ENCODE results near the gene C7orf25.
"Not testable (repeated sequence)": the region's sequence is repeated elsewhere in the genome, so short reads cannot be mapped to it uniquely, and the experiment has no call there.

C7orf25 gene

DNA sequence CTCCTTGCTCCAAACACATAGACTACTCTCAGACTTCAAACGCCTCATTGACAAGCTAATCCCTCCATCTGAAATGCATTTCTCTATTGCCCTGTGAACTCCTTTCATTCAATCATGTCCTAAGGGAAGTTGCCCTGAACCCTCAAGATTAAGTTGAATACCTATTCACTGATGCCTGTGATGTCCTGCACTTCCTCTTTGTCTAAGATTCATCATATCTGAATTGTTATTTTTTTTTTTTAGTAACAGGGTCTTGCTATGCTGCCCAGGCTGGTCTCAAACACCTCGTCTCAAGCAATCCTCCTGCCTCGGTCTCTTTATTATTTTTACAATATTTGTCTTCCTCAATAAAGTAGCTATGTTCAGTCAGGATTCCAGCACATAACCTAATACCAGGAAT is 16.9 kb upstream of the C7orf25 start:
- DNase-seq: no peak

DNA sequence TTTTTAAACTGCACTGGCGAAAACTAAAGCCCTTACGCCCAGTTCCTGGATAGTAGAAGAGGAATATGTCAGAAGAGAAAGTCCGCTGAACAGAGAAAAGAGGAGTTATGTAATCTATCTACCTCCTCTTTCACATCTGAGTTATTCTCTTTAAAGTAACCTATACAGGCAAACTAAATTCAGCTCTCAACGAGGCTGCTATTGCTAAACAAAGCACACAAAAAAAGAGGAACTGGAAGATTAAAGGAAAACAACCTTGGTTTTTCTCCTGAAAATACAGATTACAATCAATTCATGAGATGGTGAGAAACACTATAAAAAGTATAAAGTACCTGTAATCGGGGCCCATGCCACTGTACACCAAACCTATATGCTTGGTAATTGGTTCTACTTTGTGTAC is 14.3 kb upstream of the C7orf25 start:
- DNase-seq: no peak

DNA sequence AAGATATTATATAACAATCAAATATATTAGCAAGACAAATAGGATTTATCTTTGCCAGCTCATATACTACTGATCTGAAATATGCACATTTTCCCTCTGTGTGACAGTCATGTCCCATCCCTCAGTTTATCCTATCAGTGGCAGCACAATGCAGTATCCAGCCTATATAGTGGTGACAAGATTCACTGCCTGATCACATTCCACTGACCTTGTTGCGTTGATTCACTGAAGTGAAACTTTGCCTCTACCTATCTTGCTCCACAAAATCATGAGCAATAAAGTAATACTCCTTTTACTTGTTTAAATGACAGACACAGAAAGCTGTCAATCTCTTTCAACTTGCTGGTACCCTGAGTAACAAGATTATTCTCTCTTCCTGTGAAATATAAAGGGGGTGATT is 13.8 kb upstream of the C7orf25 start:
- DNase-seq: no peak

DNA sequence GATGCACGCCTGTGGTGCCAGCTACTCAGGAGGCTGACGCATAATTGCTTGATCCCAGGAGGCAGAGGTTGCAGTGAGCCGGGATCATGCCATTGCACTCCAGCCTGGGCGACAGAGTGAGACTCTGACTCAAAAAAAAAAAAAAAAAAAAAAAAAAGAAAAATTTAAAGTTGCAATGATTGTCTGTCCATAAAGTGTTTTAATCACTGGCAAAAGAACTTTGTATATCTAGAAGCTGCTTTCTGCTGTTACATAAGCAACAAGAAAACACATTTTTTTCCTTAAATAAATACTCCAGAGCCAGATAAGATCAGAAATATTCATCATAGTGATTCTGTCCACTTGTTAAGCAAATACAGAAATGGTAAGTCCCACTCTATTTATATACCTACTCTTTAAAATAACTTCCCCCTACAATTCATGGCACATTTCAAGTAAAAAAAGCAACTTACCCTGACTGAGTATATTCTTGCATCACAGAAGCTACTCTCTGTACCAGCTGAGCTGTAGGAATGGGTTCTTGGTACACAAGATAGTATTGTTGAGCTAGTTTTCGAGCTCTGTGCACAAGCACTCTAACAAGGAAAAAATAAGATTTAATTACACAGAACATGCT is 12.5 kb upstream of the C7orf25 start:
- no peak for DNase-seq

DNA sequence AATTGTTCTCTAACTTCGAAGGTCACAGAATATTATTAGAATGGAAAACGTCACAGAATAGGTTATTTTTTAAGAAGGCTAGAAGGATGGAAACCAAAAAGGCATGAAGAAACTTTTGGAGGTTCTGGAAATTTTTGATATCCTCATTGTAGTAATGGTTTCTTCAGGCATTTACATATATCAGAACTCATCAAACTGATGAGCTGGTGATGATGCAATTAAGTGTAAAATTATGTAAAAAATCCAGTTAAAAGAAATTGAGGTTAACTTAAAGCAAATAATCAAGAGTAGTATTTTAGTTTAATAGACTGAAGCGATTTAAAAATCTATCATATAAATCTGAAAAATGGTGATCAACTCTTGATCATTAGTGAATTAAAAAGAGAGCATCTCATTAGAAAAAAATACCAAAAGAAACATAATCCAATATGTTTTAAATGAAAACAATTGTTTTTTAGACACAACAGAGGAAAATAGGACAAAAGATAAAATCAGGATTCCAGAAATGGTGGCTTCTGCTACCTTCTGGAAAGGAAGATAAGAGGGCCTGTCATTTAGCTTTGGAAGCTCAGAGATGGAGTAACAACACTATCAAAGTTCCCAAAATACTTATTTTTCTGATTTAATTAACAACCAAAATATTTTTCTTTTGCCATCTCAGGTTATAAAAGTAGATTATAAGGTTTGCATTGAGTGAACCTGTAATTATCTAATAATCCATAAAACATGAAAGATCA is 10.3 kb upstream of the C7orf25 start:
- no peak for DNase-seq

DNA sequence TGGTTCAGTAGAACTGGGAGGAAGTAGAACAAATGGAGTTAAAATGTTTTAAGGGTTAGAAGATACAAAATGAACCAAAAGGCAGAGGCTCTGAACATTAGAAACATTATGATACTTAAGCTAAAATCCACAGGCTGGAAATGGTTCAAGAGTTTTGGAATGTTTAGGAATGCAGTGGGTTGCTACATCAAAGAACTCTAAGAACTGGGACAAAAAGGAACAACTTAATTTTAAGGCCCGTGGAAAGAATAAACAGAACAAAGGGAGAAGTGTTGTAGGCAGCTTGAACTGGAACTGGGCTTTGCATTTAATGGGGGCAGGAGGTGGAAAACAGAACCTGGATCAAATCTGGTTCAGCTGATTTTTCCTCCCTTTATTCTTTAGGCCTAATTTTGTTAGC is 3.5 kb upstream of the C7orf25 start:
- no peak for DNase-seq

DNA sequence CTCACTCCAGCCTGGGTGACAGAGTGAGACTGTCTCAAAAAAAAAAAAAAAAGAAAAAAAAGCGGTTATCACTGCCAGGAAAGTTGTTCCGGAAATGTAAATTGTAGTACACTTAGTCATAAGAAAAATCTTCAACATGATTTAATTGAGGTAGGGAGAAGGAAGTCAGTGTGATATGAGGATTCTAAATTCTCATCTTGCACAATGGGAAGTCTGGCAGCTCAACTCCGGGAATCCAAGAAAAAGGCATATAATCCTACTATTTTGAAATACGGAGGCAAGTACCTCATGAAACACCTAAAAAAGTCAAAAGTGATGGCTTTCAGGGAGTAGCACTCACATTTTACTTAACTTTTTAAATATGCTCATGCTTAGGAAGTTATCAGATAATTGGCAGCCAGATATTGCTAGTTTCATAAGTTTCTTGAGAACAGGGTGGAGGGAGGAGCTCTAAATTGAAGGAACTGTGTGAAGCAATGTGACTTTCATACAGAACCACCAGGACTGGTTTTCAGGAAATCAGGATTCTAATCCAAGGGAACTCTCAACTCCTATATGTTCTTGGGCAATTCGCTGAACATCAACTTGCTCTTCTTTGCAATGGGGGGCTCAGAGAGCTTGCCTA is 2.7 kb upstream of the C7orf25 start:
- no peak for DNase-seq

DNA sequence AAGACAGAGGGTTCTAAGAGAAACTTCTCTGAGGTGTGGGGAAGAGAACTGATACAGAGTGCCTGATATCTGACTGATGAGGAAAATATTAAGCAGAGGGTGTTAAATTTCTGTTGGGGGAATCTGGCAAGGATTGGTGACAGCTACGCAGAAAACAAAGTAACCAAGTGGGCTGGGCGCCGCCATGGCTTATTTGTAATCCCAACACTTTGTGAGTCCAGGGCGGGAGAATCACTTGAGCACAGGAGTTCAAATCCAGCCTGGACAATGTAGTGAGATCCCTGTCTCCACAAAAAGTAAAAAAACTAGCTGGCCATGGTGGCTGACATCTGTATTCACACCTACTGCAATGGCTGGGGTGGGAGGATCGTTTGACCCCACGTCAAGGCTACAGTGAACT is 2.1 kb upstream of the C7orf25 start:
- no peak for DNase-seq

DNA sequence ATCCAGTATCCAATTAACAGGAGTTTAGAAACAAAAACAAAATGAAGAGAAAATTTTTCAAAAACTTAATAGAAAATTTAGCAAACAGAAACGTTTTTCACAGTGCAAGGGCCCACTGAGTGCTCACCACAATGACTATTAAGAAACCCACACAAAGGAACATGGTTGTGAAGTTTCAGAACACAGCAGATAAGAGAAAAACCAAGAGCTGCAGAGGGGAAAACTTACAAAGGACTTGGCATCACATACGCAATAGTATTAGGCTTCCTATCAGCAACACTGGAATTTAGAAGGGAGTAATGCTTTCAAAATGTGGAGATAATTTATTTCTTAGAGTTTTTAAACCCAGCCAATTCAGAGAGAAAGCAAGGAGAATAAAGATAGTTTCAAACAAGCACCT is 1.7 kb upstream of the C7orf25 start:
- DNase-seq: no peak

DNA sequence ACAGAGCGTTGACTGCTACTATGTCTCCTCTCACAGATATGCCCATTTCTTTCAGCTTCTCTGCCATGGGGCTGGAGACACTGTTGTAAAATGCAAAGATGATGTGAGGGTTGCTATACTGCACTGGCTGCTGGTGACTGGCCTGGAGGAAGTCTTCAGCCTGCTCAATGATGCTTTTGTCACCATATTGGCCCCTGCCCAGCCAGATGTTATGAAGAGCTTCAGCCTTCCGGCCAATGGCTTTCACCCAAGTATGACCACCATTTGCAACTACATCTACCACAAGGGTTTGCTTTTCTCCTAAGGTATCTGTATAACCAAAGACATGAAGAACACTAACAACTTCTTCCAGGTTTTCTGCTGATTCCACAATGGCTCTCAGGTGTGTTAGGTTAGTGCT is 1.6 kb downstream of the C7orf25 start:
- DNase-seq: no peak

DNA sequence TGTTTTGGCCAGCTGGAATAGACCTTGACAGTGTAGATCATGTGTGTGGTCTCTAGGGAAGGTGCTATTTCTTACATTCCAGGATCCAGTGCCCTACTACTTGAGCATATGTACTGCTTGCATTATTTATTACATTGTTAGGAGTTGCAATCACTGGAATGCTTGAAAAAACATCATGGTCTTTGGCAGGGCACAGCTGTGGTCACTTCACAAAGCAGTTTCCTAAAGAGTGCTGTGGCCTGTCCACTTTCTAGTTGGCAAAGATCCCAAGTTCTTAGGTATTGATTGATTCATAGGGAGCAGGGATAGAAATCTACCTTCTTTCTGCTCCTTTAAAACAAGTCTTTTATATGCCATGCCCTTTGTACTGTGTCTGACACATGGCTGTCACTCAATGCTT is 4.6 kb downstream of the C7orf25 start:
- DNase-seq: no peak

DNA sequence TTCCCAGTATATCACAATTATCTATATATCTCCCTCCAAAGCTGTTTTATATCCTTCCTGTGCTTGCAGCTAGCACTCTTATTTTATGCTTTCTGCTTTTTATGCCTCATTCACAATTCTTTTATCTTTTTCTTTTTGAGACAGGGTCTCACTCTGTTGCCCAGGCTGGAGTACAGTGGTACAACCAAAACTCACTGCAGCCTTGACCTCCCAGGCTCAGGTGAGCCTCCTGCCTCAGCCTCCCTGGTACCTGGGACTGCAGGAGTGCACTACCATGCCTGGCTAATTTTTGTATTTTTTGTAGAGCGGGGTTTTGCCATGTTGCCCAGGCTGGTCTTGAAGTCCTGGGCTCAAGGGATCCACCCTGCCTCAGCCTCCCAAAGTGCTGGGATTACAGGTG is 5.7 kb downstream of the C7orf25 start:
- DNase-seq: no peak

DNA sequence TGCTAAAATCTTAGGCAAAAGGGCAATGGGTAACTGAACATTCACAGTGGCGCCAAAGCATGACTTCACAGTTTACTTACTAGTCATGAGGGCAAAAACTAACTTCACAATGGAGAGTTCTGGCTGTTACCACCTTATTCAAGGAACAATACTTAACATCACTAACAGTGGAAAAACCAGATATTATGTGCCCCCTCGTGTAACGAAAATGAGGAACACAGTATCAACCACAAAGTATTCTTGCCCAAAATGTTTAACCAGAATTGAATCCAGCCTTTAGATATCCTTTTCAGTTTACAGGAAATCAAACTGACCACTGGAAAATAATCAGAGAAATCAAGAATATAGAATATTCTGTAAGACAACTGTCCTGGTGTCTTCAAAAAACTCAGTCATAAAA is 9.5 kb downstream of the C7orf25 start:
- no peak for DNase-seq

DNA sequence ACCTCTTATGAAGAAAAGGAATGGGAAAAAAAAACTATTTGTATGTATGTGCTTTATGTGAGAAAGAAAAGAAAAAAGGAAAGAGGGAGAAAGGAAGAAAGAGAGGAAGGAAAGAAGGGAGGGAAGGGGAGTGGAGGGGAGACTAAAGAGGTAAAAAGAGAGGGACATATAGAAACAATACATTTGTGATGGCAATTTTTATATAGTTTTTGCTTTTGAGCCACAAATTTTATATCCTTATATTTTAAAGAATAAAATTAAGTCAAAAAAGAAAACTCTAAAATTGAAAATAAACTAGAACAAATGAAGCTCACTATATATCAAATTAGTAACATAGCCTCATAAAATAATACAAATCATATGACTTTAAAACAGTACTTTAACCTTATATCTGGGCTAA is 11.0 kb downstream of the C7orf25 start:
- DNase-seq: no peak

DNA sequence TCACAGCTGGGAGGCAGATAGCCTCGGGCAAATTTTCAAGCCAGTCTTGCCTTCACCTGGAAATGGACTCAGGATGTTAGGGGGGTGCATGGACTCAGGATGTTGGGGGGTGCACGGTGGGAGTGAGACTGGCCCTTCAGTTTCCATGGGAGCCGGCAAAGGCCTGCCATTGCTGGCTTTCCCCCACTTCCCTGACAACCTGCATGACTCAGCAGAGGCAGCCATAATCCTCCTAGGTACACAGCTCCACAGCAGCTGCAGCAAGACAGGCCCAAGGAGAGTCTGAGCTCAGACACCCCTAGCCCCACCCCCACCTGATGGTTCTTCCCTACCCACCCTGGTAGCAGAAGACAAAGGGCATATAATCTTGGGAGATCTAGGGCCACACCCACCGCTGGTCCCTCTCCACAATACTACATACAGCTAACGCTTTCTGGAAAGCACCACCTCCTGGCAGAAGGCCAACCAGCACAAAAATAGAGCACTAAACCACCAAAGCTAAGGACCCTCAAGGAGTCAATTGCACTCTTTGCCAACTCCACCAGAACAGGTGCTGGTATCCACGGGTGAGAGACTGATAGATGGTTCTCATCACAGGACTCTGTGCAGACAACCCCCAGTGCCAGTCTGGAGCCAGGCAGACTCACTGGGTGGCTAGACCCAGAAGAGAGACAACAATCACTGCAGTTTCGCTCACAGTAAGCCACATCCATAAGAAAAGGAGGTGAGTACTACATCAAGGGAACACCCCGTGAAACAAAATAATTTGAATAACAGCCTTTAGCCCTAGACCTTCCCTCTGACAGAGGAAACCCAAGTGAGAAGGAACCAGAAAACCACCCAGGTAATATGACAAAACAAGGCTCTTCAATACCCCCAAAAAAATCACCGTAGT is 18.3 kb downstream of the C7orf25 start:
- no peak for DNase-seq

DNA sequence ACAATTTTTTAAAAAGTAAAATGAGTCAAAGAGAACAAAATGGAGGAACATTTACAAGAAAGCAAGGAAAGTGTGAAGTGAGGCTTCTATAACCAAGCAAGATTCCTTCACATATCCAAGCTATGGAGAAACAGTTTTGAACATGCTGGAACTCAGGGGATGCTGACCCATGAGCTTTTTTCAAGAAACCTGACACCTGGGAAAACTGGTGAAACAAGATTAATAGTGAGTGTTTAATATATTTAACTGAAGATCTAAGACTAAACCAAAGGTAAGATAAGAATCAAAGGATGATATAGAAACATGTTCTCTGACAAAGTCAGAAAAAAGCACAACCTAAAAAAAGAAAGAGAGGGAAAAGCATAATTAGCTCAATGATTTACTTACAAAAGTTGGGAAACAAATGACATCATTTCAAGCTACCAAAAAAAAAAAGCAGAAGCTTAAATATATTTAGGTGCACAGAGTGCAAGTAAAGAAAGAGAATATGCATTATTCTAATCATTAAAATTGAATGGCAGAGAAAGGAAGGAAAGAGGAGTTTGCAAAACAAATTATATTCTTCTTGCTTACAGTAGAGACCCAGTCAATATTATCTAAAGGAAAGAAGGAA is 24.9 kb downstream of the C7orf25 start:
- DNase-seq: no peak

DNA sequence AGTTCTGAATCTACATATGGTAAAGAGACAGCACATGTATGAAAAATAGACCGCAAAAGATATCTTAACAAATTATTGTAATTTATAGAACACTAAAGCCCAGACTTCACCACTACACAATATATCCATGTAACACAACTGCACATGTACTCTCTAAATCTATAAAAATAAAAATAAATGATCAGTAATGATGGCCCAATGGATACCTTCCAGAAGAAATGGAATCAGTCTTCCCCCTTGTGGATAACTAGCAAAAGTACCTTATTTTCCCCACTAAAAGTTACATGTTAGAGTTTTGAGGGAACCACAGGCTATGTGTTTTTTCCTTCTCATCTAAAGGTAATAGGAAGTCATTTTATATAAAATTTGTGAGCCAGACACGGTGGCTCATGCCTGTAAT is 25.7 kb downstream of the C7orf25 start:
- DNase-seq: no peak

DNA sequence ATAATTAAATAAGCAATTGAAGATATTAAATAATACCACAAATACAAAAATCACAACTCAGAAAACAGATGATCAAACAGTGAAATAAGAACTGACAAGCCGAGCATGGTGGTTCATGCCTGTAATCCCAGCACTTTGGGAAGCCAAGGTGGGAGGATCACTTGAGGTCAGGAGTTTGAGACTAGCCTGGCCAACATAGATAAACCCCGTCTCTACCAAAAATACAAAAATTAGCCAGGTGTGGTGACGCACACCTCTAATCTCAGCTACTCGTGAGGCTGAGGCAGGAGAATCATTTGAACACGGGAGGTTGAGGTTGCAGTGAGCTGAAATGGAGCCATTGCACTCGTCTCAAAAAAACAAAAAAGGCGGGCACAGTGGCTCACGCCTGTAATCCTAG is 26.7 kb downstream of the C7orf25 start:
- DNase-seq: not testable (repeated sequence)

DNA sequence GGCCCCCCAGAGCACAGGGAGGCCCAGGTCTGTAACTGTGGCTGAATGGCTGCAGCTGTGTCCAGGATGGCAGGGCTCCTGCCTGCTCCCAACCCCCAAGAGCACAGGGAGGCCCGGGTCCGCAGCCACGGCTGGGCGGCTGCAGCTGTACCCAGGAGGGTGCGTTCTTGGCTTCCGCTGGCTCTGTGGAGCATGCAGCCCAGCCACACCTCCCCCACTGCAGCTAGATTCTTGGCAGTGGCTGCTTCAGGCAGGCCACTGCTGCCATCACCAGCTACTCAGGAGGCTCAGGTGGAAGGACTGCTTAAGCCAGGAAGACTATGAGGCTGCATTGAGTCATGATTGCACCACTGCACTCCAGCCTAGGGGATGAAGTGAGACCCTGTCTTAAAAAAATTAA is 27.9 kb downstream of the C7orf25 start:
- no peak for DNase-seq

DNA sequence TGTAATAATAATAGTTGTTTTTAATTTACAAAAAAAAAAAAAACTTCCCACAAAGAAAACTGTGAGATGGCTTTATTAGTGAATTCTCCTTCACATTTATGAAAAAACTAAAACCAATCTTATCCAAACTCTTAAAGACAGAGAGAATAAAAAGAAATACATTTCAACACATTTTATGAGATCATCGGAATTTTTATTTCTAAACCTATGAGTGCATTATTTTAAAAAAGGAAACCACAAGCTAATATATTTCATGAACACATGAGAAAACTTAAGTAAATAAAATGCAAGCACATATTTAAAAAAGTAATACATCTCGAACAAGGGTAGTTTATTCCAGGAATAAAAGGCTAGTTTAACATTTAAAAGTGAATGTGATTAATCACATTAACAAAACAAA is 31.5 kb downstream of the C7orf25 start:
- DNase-seq: no peak

DNA sequence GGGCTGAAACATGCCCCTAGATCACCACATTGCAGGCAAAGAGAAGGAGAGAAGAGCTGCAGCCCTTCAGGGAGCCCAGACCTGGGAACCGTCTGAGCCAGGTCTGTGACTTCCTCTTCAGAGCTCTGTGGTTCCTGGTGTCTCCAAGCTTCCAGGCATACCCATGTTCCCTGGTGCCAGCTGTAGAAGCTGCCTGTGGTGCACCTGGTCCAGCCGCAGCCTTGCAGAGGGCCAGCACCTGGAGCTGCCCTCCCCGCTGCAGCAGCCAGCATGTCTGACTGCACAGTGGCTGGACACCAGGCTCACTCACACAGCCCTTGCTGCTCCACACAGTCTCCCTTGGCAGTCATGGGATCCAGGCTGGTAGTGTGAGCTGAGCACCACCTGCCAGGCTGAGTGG is 33.6 kb downstream of the C7orf25 start:
- no peak for DNase-seq

DNA sequence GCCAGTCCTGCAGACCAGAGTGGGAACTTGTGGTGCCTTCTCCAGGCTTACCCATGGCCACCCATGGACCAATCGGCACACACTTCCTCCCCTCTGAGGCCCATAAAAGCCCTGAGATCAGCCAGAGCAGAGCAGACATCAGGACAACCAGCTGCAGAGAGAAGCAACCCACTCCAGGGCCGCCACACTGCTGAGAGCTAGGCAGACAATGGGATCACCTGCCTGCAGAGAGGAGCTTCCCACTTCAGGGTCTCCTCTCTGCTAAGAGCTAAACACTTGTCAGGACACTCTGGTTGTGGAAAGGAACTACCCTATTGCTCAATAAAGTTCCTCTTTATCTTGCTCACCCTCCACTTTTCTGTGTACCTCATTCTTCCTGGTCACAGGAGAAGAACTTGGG is 34.0 kb downstream of the C7orf25 start:
- no peak for DNase-seq
